Suprapubic skin (tissue), 3 donors: Measurements from ENCODE around the gene CTNNA3.

ENCODE experiments used
- CTCF ChIP-seq, 2 donors: fragments of 200-600 bp in 1 of 2; fragments of 450-650 bp in 1 of 2; sonication (generic) in 1 of 2; IDR thresholded peaks; one replicate each; pipeline ENCODE4 v1.5.1; 2016 to 2019; ENCODE audit warnings: antibody characterized with exemption in 2 of 2, mild to moderate bottlenecking in 1 of 2, moderate library complexity in 1 of 2
- EP300 ChIP-seq: sonication (generic); formaldehyde crosslinking; IDR thresholded peaks from one replicate; pipeline ENCODE4 v1.6.1; 2017; ENCODE audit warnings: antibody characterized with exemption
- POLR2A ChIP-seq, 2 donors: fragments of 450-650 bp; IDR thresholded peaks; one replicate each; pipeline ENCODE4 v1.6.1; 2017; ENCODE audit warnings: antibody characterized with exemption in 2 of 2, mild to moderate bottlenecking in 2 of 2, moderate library complexity in 2 of 2

DNA sequence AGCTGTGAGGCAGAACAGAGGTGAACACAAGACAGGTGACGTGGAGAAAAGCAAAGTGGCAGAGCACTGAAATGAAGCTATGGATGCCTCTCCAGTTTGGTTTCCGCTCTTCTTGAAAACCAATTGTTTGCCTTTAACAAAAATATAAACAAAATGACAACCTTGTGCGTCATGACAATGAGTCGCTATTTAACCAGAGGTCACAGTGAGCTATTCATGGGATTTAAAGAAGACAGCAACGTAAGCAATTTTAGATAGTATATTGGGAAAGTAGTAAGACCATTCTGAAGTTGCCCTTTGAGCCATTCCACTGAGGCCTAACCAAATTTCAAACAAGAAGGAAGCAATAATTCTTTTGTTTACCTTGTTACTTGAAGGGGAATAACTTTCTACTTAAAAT, 785.3 kb downstream of the CTNNA3 start:
- TF ChIP-seq CTCF (IDR thresholded peaks at IDR 0.05) (no peak), EP300 (no peak), POLR2A (IDR thresholded peaks at IDR 0.05) (no peak)
